IPS-18c (cell line): ENCODE data around the gene PAX2.

ENCODE experiments used
- H3K4me3 ChIP-seq: 2 replicates; pipeline ENCODE4 v1.7.0; 2013; ENCODE audit warnings: low read depth, mild to moderate bottlenecking, low read length, moderate library complexity; ENCODE audit not compliant: insufficient read depth
- H3K9me3 ChIP-seq: one replicate; pipeline ENCODE4 v1.6.1; 2013; ENCODE audit warnings: mild to moderate bottlenecking, low read length, moderate library complexity; ENCODE audit not compliant: control insufficient read depth, insufficient read depth

The PAX2 gene

DNA sequence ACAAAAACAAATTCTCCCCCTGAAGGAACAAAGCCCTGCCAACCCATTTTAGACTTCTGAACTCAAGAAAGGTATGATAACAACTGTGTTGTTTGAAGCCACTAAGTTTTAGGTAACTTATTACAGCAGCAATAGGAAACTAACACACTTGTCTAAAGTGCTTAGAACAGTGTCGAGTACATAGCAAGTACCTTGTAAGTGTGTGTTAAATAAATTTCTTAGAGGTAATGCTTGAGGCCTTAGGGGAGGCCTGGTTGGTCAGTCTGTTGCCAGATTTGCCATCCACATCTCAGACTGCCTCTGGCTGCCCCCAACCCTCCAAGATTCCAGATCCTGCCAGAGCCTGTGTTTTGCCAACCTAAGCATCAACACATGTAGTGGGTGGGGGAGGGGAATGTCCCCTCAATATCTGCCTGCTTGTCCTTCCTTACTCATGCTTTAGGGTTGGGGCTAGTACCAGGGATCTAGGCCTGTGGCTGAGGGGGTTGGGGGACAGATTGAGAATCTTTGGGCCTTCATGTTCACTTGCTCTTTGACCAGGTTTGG lies 27.1 kb upstream of the PAX2 start:
- Histone ChIP-seq H3K9me3 (peaks cover 2% of the 10 kb centered on the region), H3K4me3 (no peak overlapping the region)

DNA sequence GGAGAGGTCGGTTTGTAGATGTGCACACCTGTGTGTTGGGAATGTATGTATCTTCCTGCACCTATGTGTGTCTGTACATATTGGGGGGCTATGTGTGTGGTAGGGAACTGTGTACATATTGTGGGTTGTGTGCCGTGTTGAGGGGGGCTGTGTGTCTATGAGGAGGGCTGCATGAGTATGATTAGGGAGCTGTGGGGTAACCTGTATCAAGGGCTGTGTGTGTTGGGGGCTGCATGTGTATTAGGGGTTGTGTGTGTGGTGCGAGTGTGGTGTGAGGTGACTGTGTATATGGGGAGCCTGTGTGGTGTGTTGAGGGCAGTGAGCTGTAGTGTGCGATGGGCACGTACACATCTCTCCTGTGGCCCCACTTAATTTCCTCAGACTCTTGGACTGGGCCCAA lies 22.2 kb upstream of the PAX2 start:
- H3K9me3 ChIP-seq: peaks cover 10% of the 10 kb centered on the region
- H3K4me3 ChIP-seq: no peak overlapping the region

GRCh38 chr10:100723770-100724530 lies 21.4 kb upstream of the PAX2 start:
- Histone ChIP-seq H3K4me3 (peak overlapping the region; percentile 15; the same call in 1 of the 2 replicates), H3K9me3 (peaks cover 10% of the 10 kb centered on the region)

DNA sequence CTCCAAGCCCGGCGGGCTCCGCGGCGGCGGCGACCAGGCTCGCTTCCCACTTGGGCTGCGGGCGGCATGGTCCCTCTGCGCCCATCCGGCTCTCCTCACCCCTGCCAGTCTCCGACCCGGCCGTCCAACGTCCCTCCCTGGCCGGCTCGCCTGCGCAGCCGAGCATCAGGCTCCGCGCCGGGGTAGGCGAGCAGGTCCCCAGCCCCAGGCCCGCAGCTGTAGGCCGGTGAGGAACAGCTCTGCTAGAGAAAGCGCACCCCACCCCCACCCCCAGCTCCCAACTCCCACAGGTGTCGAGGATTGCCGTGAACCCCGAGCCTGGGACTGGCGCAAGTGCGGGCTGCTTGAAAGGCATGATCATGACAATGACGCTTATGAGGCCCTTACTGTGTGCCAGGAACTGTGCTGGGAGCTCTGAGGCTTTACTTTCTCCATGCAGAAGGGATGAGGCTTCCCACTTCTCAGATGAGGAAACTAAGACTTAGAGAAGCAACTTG lies 20.8 kb upstream of the PAX2 start:
- peak overlapping the region; percentile 15 for H3K4me3 ChIP-seq
- peaks cover 10% of the 10 kb centered on the region for H3K9me3 ChIP-seq

GRCh38 chr10:100725071-100725471 lies 20.3 kb upstream of the PAX2 start:
- Histone ChIP-seq H3K9me3 (peaks cover 10% of the 10 kb centered on the region), H3K4me3 (no peak overlapping the region)

DNA sequence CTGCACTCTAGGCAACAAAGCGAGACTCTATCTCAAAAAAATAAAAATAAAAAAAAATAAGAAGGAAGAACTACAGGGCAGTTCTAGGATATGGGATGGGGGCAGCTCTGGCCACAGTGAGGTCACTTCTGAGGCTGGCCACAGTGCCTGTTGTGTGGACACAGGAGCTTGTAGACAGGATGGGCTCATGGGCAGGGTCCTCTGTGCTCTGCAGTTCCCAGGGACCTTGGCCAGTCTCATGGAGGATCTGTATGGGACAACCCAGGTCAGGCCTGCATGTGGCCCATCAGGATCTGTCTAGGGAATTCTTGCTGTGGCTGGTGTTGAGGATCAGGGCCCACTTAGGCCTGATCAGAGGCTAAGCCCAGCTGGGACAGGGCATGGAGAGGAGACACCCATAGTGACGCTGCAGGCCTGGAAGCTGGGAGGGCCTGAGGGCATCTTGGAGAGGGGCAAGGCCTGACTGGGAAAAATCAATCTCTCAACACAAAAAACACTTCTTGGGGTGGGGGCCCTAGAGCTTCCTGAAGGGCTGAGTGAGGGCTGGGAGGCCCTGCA lies 19.4 kb upstream of the PAX2 start:
- H3K4me3 ChIP-seq: no peak overlapping the region
- H3K9me3 ChIP-seq: peaks cover 10% of the 10 kb centered on the region

GRCh38 chr10:100727808-100728207 lies 17.6 kb upstream of the PAX2 start:
- H3K9me3 ChIP-seq: peaks cover 10% of the 10 kb centered on the region
- no peak overlapping the region for H3K4me3 ChIP-seq

DNA sequence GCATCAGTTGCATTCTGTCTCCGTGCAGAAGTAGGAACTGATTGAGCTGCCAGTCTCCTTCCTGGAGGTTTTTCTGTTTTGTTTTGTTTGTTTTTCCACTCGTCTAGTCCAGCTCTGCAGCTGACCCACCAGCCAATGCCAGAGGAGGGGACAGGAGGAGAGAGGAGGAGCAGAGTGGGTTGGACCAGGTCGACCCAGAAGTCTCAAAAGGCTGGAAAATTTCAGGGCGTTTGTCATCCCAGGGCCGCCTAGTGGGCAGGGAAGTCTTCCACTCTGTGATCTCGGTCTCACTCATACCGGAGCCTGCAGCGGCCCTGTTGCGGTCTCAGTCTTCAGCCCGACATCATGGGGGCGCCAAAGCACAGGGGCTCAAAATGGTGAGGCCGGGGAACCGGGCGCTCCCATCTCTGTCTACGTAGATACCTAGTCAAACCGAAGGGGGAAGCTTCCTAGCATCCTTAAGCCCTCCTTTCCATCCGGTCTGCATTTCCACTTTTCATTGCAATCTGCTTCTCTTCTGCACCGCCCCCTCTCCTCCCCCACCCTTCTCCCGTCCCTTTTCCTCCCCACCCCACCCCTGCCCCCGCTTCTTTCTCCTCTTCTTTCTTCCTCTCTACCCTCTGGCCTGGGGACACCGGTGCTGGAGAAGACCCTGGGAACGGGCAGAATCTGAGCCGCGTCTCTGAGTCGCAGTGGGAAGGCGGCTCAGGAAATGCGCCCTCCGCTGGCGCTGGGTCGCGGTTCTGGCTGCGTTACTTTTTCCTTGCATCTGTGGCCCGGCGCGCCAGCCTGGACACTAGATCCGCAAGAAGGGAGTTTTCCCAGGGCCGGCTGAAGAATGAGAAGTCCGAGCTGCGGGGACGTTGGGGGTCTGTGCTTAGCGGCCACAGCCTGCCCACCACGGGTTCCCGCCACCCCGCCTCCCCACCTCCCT lies 16.2 kb upstream of the PAX2 start:
- H3K9me3 ChIP-seq: peaks cover 6% of the 10 kb centered on the region
- H3K4me3 ChIP-seq: 0 out of 2 replicates have a peak overlapping the region, but pooled peaks have one; percentile 9

GRCh38 chr10:100729862-100730724 lies 15.3 kb upstream of the PAX2 start:
- Histone ChIP-seq H3K9me3 (peaks cover 6% of the 10 kb centered on the region), H3K4me3 (0 out of 2 replicates have a peak overlapping the region, but pooled peaks have one; percentile 9)

GRCh38 chr10:100730725-100731406 lies 14.5 kb upstream of the PAX2 start:
- H3K9me3 ChIP-seq: peaks cover 8% of the 10 kb centered on the region
- H3K4me3 ChIP-seq: no peak overlapping the region

- no peak overlapping the region for H3K4me3 ChIP-seq
- H3K9me3 ChIP-seq: peaks cover 3% of the 10 kb centered on the region
Measured at GRCh38 chr10:100731407-100732240, 13.8 kb upstream of the PAX2 start.

GRCh38 chr10:100732241-100732596 lies 13.2 kb upstream of the PAX2 start:
- Histone ChIP-seq H3K9me3 (peaks cover 3% of the 10 kb centered on the region), H3K4me3 (no peak overlapping the region)

- H3K9me3 ChIP-seq: peaks cover 3% of the 10 kb centered on the region
- no peak overlapping the region for H3K4me3 ChIP-seq
Measured at GRCh38 chr10:100733329-100733728, 12.1 kb upstream of the PAX2 start.

- Histone ChIP-seq H3K4me3 (no peak overlapping the region), H3K9me3 (peaks cover 3% of the 10 kb centered on the region)
Measured at GRCh38 chr10:100734295-100735086, 10.9 kb upstream of the PAX2 start.

DNA sequence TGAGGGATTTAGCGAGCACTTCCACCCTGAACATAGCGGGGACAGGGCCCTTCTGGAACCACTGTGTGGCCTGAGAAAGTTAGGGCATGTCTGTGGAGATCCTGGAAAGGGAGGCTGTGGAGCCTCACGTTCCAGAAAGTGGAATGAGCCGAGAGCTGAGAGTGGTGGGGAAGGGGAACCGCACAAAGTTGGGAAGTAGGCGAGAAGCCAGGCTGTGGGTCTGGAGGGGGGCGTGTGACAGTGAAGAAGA lies 10.4 kb upstream of the PAX2 start:
- Histone ChIP-seq H3K9me3 (peaks cover 3% of the 10 kb centered on the region), H3K4me3 (0 out of 2 replicates have a peak overlapping the region, but pooled peaks have one; percentile 3)
